Neural progenitor cell (in vitro differentiated cells): ENCODE data around the gene SLC7A7. TPM values are rescaled to one million over a fixed set of nuclear protein-coding genes. Genes with fewer than 3 reads are reported as not detected.

ENCODE experiments used
- DNase-seq: peaks from one replicate; pipeline ENCODE4 v3.0.0-alpha.2; 2016; ENCODE audit warnings: low spot score
- H2AFZ ChIP-seq: fragments of 200-600 bp; sonication (generic); replicated peaks from 2 replicates; pipeline ENCODE4 v1.6.1; 2016; ENCODE audit warnings: antibody characterized with exemption
- H3F3A ChIP-seq: fragments of 200-600 bp; sonication (generic); 2 replicates; pipeline ENCODE4 v1.6.1; 2016; ENCODE audit warnings: antibody characterized with exemption, low read depth
- H3K27ac ChIP-seq: fragments of 200-600 bp; sonication (generic); 2 replicates; pipeline ENCODE4 v1.5.1; 2016; ENCODE audit warnings: mild to moderate bottlenecking
- H3K27me3 ChIP-seq: fragments of 200-600 bp; sonication (generic); 2 replicates; pipeline ENCODE4 v1.6.1; 2016; ENCODE audit warnings: mild to moderate bottlenecking, moderate library complexity
- H3K36me3 ChIP-seq: fragments of 200-600 bp; sonication (generic); 2 replicates; pipeline ENCODE4 v1.5.1; 2016
- H3K4me1 ChIP-seq: fragments of 200-600 bp; sonication (generic); 2 replicates; pipeline ENCODE4 v1.6.1; 2016; ENCODE audit warnings: mixed run types
- H3K4me2 ChIP-seq: fragments of 200-600 bp; sonication (generic); 2 replicates; pipeline ENCODE4 v1.6.1; 2016
- H3K4me3 ChIP-seq: fragments of 200-600 bp; sonication (generic); 2 replicates; pipeline ENCODE4 v1.5.1; 2016
- H3K79me2 ChIP-seq: fragments of 200-600 bp; sonication (generic); 2 replicates; pipeline ENCODE4 v1.6.1; 2016; ENCODE audit warnings: low read depth
- H3K9ac ChIP-seq: fragments of 200-600 bp; sonication (generic); 2 replicates; pipeline ENCODE4 v1.6.1; 2016
- H3K9me3 ChIP-seq: fragments of 200-600 bp; sonication (generic); 2 replicates; pipeline ENCODE4 v1.5.1; 2016; ENCODE audit warnings: low read depth
- H4K20me1 ChIP-seq: fragments of 200-600 bp; sonication (generic); 2 replicates; pipeline ENCODE4 v1.6.1; 2016; ENCODE audit warnings: low read depth
- H3K27ac Mint-ChIP-seq: 3 replicates; pipeline ENCODE4 v1.8.0; 2021; ENCODE audit warnings: mixed read lengths
- H3K27me3 Mint-ChIP-seq: 2 replicates; pipeline ENCODE4 v1.8.0; 2022; ENCODE audit warnings: low read depth, mild to moderate bottlenecking, inconsistent platforms, moderate library complexity, mixed read lengths; ENCODE audit not compliant: insufficient read depth
- H3K36me3 Mint-ChIP-seq: 3 replicates; pipeline ENCODE4 v1.8.0; 2021; ENCODE audit warnings: mixed read lengths
- H3K4me1 Mint-ChIP-seq: 3 replicates; pipeline ENCODE4 v1.8.0; 2021; ENCODE audit warnings: mixed read lengths
- H3K4me3 Mint-ChIP-seq: 3 replicates; pipeline ENCODE4 v1.8.0; 2021; ENCODE audit warnings: mild to moderate bottlenecking, moderate library complexity, mixed read lengths
- H3K9me3 Mint-ChIP-seq: 3 replicates; pipeline ENCODE4 v1.8.0; 2020; ENCODE audit warnings: mixed read lengths
- CTCF ChIP-seq: fragments of 200-600 bp; sonication (generic); IDR thresholded peaks from 2 replicates; pipeline ENCODE4 v1.5.1; 2017; ENCODE audit warnings: antibody characterized with exemption, mild to moderate bottlenecking
- EZH2 ChIP-seq: fragments of 200-600 bp; sonication (generic); IDR thresholded peaks from 2 replicates; pipeline ENCODE4 v1.6.1; 2017; ENCODE audit warnings: antibody characterized with exemption, mild to moderate bottlenecking, moderate library complexity
- EZH2phosphoT487 ChIP-seq: fragments of 200-600 bp; sonication (generic); IDR thresholded peaks from 2 replicates; pipeline ENCODE4 v1.6.1; 2017; ENCODE audit warnings: antibody characterized with exemption
- total RNA-seq: library from RNA; depleted of rRNA; stranded (reverse); fragments of >200 nt; gene quantifications from 2 replicates; pipeline ENCODE4 v1.2.3, GENCODE V29; 2015; ENCODE audit warnings: low replicate concordance

SLC7A7 gene
- total RNA-seq, 1 donor from 2014 or later: 5.6 TPM

GRCh38 chr14:22842211-22843122 is 27.2 kb upstream of the SLC7A7 start:
- H3K9ac ChIP-seq: no peak overlapping the region
- H2AFZ ChIP-seq: no peak overlapping the region
- no peak overlapping the region for H3K4me3 Mint-ChIP-seq
- no peak for DNase-seq
- H3K27me3 Mint-ChIP-seq: peaks cover 14% of the 10 kb centered on the region
- no peaks in the 10 kb centered on the region for H3K9me3 ChIP-seq
- H3K79me2 ChIP-seq: peaks cover 8% of the 10 kb centered on the region
- H3K36me3 Mint-ChIP-seq: no peaks in the 10 kb centered on the region
- H3F3A ChIP-seq: no peaks in the 10 kb centered on the region
- peaks cover 3% of the 10 kb centered on the region for H3K4me1 Mint-ChIP-seq
- H3K36me3 ChIP-seq: no peaks in the 10 kb centered on the region
- TF ChIP-seq CTCF (no peak), EZH2 (no peak), EZH2phosphoT487 (no peak)
- no peaks in the 10 kb centered on the region for H4K20me1 ChIP-seq
- peaks cover 11% of the 10 kb centered on the region for H3K27me3 ChIP-seq
- H3K4me2 ChIP-seq: no peak overlapping the region
- H3K4me1 ChIP-seq: no peaks in the 10 kb centered on the region
- H3K4me3 ChIP-seq: no peak overlapping the region
- H3K27ac Mint-ChIP-seq: no peak overlapping the region
- H3K27ac ChIP-seq: no peak overlapping the region
- no peaks in the 10 kb centered on the region for H3K9me3 Mint-ChIP-seq

- no peak for DNase-seq
- H4K20me1 ChIP-seq: no peaks in the 10 kb centered on the region
- H3F3A ChIP-seq: peaks cover 6% of the 10 kb centered on the region
- H3K9ac ChIP-seq: no peak overlapping the region
- H3K4me1 ChIP-seq: no peaks in the 10 kb centered on the region
- H3K4me1 Mint-ChIP-seq: peaks cover 7% of the 10 kb centered on the region
- H3K36me3 Mint-ChIP-seq: no peaks in the 10 kb centered on the region
- H3K27ac Mint-ChIP-seq: no peak overlapping the region
- peaks cover 10% of the 10 kb centered on the region for H3K79me2 ChIP-seq
- no peak overlapping the region for H3K4me3 Mint-ChIP-seq
- no peak overlapping the region for H3K27ac ChIP-seq
- no peak for TF ChIP-seq EZH2phosphoT487
- no peak for TF ChIP-seq CTCF
- no peak for TF ChIP-seq EZH2
- H2AFZ ChIP-seq: no peak overlapping the region
- H3K9me3 Mint-ChIP-seq: no peaks in the 10 kb centered on the region
- peaks cover 18% of the 10 kb centered on the region for H3K27me3 ChIP-seq
- H3K36me3 ChIP-seq: no peaks in the 10 kb centered on the region
- H3K4me3 ChIP-seq: no peak overlapping the region
- peaks cover 18% of the 10 kb centered on the region for H3K27me3 Mint-ChIP-seq
- no peak overlapping the region for H3K4me2 ChIP-seq
- H3K9me3 ChIP-seq: no peaks in the 10 kb centered on the region
These were observed 26.5 kb upstream of the SLC7A7 start for GRCh38 chr14:22841769-22842168.

- H3K4me1 ChIP-seq: peaks cover under 1% of the 10 kb centered on the region
- H3K27me3 ChIP-seq: peaks cover 23% of the 10 kb centered on the region
- no peak overlapping the region for H3K27ac ChIP-seq
- H4K20me1 ChIP-seq: no peaks in the 10 kb centered on the region
- Mint-ChIP-seq H3K27me3 (peaks cover 20% of the 10 kb centered on the region), H3K4me1 (peaks cover 9% of the 10 kb centered on the region), H3K4me3 (no peak overlapping the region), H3K36me3 (no peaks in the 10 kb centered on the region), H3K27ac (no peak overlapping the region), H3K9me3 (no peaks in the 10 kb centered on the region)
- H3K79me2 ChIP-seq: peaks cover 10% of the 10 kb centered on the region
- H3K9ac ChIP-seq: no peak overlapping the region
- H3K9me3 ChIP-seq: no peaks in the 10 kb centered on the region
- no peak for TF ChIP-seq CTCF
- H3K4me2 ChIP-seq: no peak overlapping the region
- H3K4me3 ChIP-seq: no peak overlapping the region
- DNase-seq: no peak
- no peak overlapping the region for H2AFZ ChIP-seq
- no peaks in the 10 kb centered on the region for H3K36me3 ChIP-seq
- peaks cover 10% of the 10 kb centered on the region for H3F3A ChIP-seq
These were observed 26.1 kb upstream of the SLC7A7 start for GRCh38 chr14:22841311-22841710.
